Measurements from ENCODE around the gene BTC.
"Not testable (repeated sequence)": the region's sequence is repeated elsewhere in the genome, so short reads cannot be mapped to it uniquely, and the experiment has no call there.

Gene BTC

GRCh38 chr4:74758551-74759145 lies 35.7 kb downstream of the BTC start:
- no peak for DNase-seq (ENCODE audit: low read depth in 2 of 2)

- no peak for DNase-seq (ENCODE audit: low read depth in 2 of 2)
These were observed 37.2 kb downstream of the BTC start for GRCh38 chr4:74757136-74757535.

- DNase-seq (ENCODE audit: low read depth in 2 of 2), result no peak
These were observed 38.8 kb downstream of the BTC start for GRCh38 chr4:74755486-74755885.

GRCh38 chr4:74754218-74754617 lies 40.1 kb downstream of the BTC start:
- DNase-seq (ENCODE audit: low read depth in 2 of 2), result no peak

- DNase-seq (ENCODE audit: low read depth in 2 of 2), result no peak
These were observed 41.5 kb downstream of the BTC start for GRCh38 chr4:74752798-74753197.

- DNase-seq (ENCODE audit: low read depth in 2 of 2), result no peak
These were observed 42.5 kb downstream of the BTC start for GRCh38 chr4:74751856-74752255.

GRCh38 chr4:74751247-74751646 lies 43.1 kb downstream of the BTC start:
- no peak for DNase-seq (ENCODE audit: low read depth in 2 of 2)

GRCh38 chr4:74742185-74742584 lies 52.1 kb downstream of the BTC start:
- DNase-seq (ENCODE audit: low read depth in 2 of 2), result no peak

GRCh38 chr4:74738464-74739143 lies 55.7 kb downstream of the BTC start:
- no peak for DNase-seq (ENCODE audit: low read depth in 2 of 2)

GRCh38 chr4:74734995-74735394 lies 59.3 kb downstream of the BTC start:
- no peak for DNase-seq (ENCODE audit: low read depth in 2 of 2)

GRCh38 chr4:74733756-74734155 lies 60.6 kb downstream of the BTC start:
- no peak for DNase-seq (ENCODE audit: low read depth in 2 of 2)

GRCh38 chr4:74724979-74725378 lies 69.3 kb downstream of the BTC start:
- no peak for DNase-seq (ENCODE audit: low read depth in 2 of 2)

GRCh38 chr4:74716436-74716765 lies 77.9 kb downstream of the BTC start:
- no peak for DNase-seq (ENCODE audit: low read depth in 2 of 2)

GRCh38 chr4:74715706-74716435 lies 78.5 kb downstream of the BTC start:
- no peak for DNase-seq (ENCODE audit: low read depth in 2 of 2)

- DNase-seq (ENCODE audit: low read depth in 2 of 2), result no peak
These were observed 79.7 kb downstream of the BTC start for GRCh38 chr4:74714611-74715130.

- DNase-seq (ENCODE audit: low read depth in 2 of 2), result not testable (repeated sequence)
These were observed 86.2 kb downstream of the BTC start for GRCh38 chr4:74708135-74708534.
